A549 (cell line): ENCODE measurements around the gene PDIA6. TPM values are rescaled to one million over a fixed set of nuclear protein-coding genes. Genes with fewer than 3 reads are reported as not detected.
A peak's percentile ranks its signal among the peaks of the same experiment; 100 is the strongest.

Source experiments
- ATAC-seq, 2 experiments: fragments of 200-7000 bp in 1 of 2; fragments of >200 bp in 1 of 2; cut with Nextera tagmentation in 1 of 2; cut with Tn5 transposase in 1 of 2; 3 replicates each; pipeline versions ENCODE4 v1.8.0 to v1.9.1; 2018 to 2020; ENCODE audit warnings: mild to moderate bottlenecking in 1 of 2, moderate library complexity in 1 of 2
- CTCF ChIA-PET: fragments of 300-600 bp; sonication (Branson Sonifier 250); formaldehyde crosslinking; extraction: SDS; loops from one replicate; lab custom pipeline; 2021; ENCODE audit warnings: antibody characterized with exemption, inconsistent platforms; lab: Yijun Ruan, JAX
- POLR2A ChIA-PET: fragments of 350-600 bp; formaldehyde crosslinking; extraction: SDS; loops from one replicate; lab custom pipeline; 2021; ENCODE audit warnings: antibody characterized with exemption, inconsistent platforms; lab: Yijun Ruan, JAX
- DNase-seq, 2 experiments: peaks; one replicate each; pipeline versions ENCODE4 v3.0.0 to v3.0.0-alpha.2; 2011 to 2016; ENCODE audit warnings: low read depth in 1 of 2, low spot score in 1 of 2
- FAIRE-seq: peaks from 2 replicates; lab custom pipeline; 2011; peaks lifted over from hg19 to GRCh38; lab: Jason Lieb, UNC
- H3K27ac ChIP-seq, 2 experiments: fragments of >200 bp; sonication (Bioruptor Twin); formaldehyde crosslinking; 3 replicates each; pipeline ENCODE4 v1.5.1; 2016 to 2017
- H3K4me1 ChIP-seq: fragments of >200 bp; sonication (Bioruptor Twin); formaldehyde crosslinking; 3 replicates; pipeline ENCODE4 v1.6.1; 2016
- H3K4me2 ChIP-seq: fragments of >200 bp; sonication (Bioruptor Twin); formaldehyde crosslinking; 3 replicates; pipeline ENCODE4 v1.6.1; 2016
- H3K4me3 ChIP-seq: fragments of >200 bp; sonication (Bioruptor Twin); formaldehyde crosslinking; 3 replicates; pipeline ENCODE4 v1.5.1; 2016
- H3K9me3 ChIP-seq: fragments of >200 bp; sonication (Bioruptor Twin); formaldehyde crosslinking; 3 replicates; pipeline ENCODE4 v1.6.1; 2016
- ATOH8 ChIP-seq: fragments of 250-450 bp; sonication (Bioruptor Pico); IDR thresholded peaks from 2 replicates; pipeline ENCODE4 v1.5.0; 2020; ENCODE audit warnings: low read depth, mild to moderate bottlenecking, moderate library complexity
- CEBPB ChIP-seq, 2 experiments: fragments of >200 bp in 1 of 2; sonication (Bioruptor Twin) in 1 of 2; formaldehyde crosslinking in 1 of 2; IDR thresholded peaks; 2 replicates each; pipeline ENCODE4 v1.6.1; 2012 to 2016
- CHD2 ChIP-seq: fragments of 150-350 bp; IDR thresholded peaks from 2 replicates; pipeline ENCODE4 v1.6.1; 2014; ENCODE audit warnings: low read length; ENCODE audit not compliant: partially characterized antibody
- EP300 ChIP-seq, 2 experiments: fragments of >200 bp; sonication (Bioruptor Twin); formaldehyde crosslinking; IDR thresholded peaks; 2 replicates in 1 of 2; 3 replicates in 1 of 2; pipeline ENCODE4 v1.6.1; 2016 to 2017
- GATA3 ChIP-seq: IDR thresholded peaks from 2 replicates; pipeline ENCODE4 v1.6.1; 2012; ENCODE audit warnings: borderline replicate concordance
- HDAC2 ChIP-seq: fragments of 200-600 bp; sonication (generic); IDR thresholded peaks from 2 replicates; pipeline ENCODE4 v1.6.1; 2016
- HOXA7 ChIP-seq: fragments of 250-450 bp; sonication (Bioruptor Pico); IDR thresholded peaks from 2 replicates; pipeline ENCODE4 v1.5.0; 2020; ENCODE audit warnings: mild to moderate bottlenecking, moderate library complexity
- KDM5A ChIP-seq: fragments of 200-600 bp; sonication (generic); IDR thresholded peaks from 2 replicates; pipeline ENCODE4 v1.6.1; 2016; ENCODE audit warnings: antibody characterized with exemption, mild to moderate bottlenecking
- MAFK ChIP-seq: fragments of 450-650 bp; IDR thresholded peaks from 2 replicates; pipeline ENCODE4 v1.6.1; 2014; ENCODE audit not compliant: partially characterized antibody
- MAZ ChIP-seq: fragments of 150-350 bp; IDR thresholded peaks from 2 replicates; pipeline ENCODE4 v1.6.1; 2014; ENCODE audit warnings: antibody characterized with exemption, low read depth, low read length, borderline replicate concordance
- MYC ChIP-seq: IDR thresholded peaks from 2 replicates; pipeline ENCODE4 v1.6.1; 2012; ENCODE audit warnings: mild to moderate bottlenecking, inconsistent platforms, low read length, improper control_type of control experiment, borderline replicate concordance
- PBX3 ChIP-seq: IDR thresholded peaks from 2 replicates; pipeline ENCODE4 v1.6.1; 2012
- RAD21 ChIP-seq, 2 experiments: fragments of >200 bp in 1 of 2; sonication (Bioruptor Twin) in 1 of 2; formaldehyde crosslinking in 1 of 2; IDR thresholded peaks in 1 of 2; conservative IDR thresholded peaks in 1 of 2; 2 replicates in 1 of 2; 3 replicates in 1 of 2; pipeline ENCODE4 v1.6.1; 2012 to 2018; ENCODE audit warnings: inconsistent platforms in 1 of 2
- SMC3 ChIP-seq: fragments of >200 bp; sonication (Bioruptor Twin); formaldehyde crosslinking; IDR thresholded peaks from 3 replicates; pipeline ENCODE4 v1.6.1; 2018; ENCODE audit warnings: inconsistent platforms
- TP53 ChIP-seq: fragments of 250-450 bp; sonication (Bioruptor Pico); IDR thresholded peaks from 2 replicates; pipeline ENCODE4 v1.5.0; 2021; ENCODE audit warnings: mild to moderate bottlenecking, moderate library complexity
- USF2 ChIP-seq: fragments of 450-650 bp; IDR thresholded peaks from 2 replicates; pipeline ENCODE4 v1.6.1; 2014; ENCODE audit warnings: antibody characterized with exemption
- ZSCAN20 ChIP-seq: fragments of 250-450 bp; sonication (Bioruptor Pico); IDR thresholded peaks from 2 replicates; pipeline ENCODE4 v1.8.0; 2022; ENCODE audit warnings: mild to moderate bottlenecking, moderate library complexity
- WGBS: methylation state at CpG from one replicate; pipeline ENCODE4 v1.1.6; 2017; ENCODE audit errors: missing lambda C conversion rate; 5-methylcytosine and 5-hydroxymethylcytosine counted together
- polyA plus RNA-seq, 4 experiments: library from polyadenylated mRNA; depleted of rRNA in 3 of 4; stranded (reverse); fragments of >200 nt; fragmentation: RNase III in 1 of 4; extraction: RNeasy Plus Mini Kit Qiagen cat#74134 plus additional on column Dnase treatment in 1 of 4; gene quantifications; 2 replicates in 3 of 4; 3 replicates in 1 of 4; pipeline ENCODE4 v1.2.3, GENCODE V29; 2011 to 2017
- TF ChIP-seq, protein P1 (sequence below): fragments of 150-350 bp; IDR thresholded peaks from 2 replicates; pipeline ENCODE4 v1.6.1; 2014; ENCODE audit warnings: low read depth, mild to moderate bottlenecking, low read length
- TF ChIP-seq, protein P2 (sequence below): fragments of >200 bp; sonication (Bioruptor Twin); formaldehyde crosslinking; IDR thresholded peaks from 3 replicates; pipeline ENCODE4 v1.5.1; 2016

Gene PDIA6
- polyA plus RNA-seq, 2 of the 4 experiments (the other 2 are of a cell fraction), result 322 to 442 TPM

GRCh38 chr2:10778724-10779115 lies 33.9 kb downstream of the PDIA6 start:
- DNase-seq (no peak), FAIRE-seq (no peak), ATAC-seq (no peak)
- Histone ChIP-seq H3K4me2 (no peak overlapping the region), H3K4me1 (peaks cover 4% of the 10 kb centered on the region; the same call in 2 of the 3 replicates), H3K4me3 (no peak overlapping the region), H3K9me3 (no peaks in the 10 kb centered on the region), H3K27ac (no peak overlapping the region)
- ChIA-PET CTCF (interaction anchor here (1.3 to 1.5 kb wide), 2 partner anchors 13 to 20 kb away, joined by 4 to 5 read pairs; no protein-coding TSS in a partner anchor), POLR2A (no interaction called here)
- 97% methylated on average over 12 of the region's 12 CpGs for WGBS
- TF ChIP-seq MYC (no peak), MAFK (no peak), MAZ (no peak), TP53 (CRISPR knock-in tag) (no peak), CHD2 (no peak), USF2 (no peak), GATA3 (no peak)
- TF ChIP-seq, protein P1, sequence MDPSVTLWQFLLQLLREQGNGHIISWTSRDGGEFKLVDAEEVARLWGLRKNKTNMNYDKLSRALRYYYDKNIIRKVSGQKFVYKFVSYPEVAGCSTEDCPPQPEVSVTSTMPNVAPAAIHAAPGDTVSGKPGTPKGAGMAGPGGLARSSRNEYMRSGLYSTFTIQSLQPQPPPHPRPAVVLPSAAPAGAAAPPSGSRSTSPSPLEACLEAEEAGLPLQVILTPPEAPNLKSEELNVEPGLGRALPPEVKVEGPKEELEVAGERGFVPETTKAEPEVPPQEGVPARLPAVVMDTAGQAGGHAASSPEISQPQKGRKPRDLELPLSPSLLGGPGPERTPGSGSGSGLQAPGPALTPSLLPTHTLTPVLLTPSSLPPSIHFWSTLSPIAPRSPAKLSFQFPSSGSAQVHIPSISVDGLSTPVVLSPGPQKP, result no peak

DNA sequence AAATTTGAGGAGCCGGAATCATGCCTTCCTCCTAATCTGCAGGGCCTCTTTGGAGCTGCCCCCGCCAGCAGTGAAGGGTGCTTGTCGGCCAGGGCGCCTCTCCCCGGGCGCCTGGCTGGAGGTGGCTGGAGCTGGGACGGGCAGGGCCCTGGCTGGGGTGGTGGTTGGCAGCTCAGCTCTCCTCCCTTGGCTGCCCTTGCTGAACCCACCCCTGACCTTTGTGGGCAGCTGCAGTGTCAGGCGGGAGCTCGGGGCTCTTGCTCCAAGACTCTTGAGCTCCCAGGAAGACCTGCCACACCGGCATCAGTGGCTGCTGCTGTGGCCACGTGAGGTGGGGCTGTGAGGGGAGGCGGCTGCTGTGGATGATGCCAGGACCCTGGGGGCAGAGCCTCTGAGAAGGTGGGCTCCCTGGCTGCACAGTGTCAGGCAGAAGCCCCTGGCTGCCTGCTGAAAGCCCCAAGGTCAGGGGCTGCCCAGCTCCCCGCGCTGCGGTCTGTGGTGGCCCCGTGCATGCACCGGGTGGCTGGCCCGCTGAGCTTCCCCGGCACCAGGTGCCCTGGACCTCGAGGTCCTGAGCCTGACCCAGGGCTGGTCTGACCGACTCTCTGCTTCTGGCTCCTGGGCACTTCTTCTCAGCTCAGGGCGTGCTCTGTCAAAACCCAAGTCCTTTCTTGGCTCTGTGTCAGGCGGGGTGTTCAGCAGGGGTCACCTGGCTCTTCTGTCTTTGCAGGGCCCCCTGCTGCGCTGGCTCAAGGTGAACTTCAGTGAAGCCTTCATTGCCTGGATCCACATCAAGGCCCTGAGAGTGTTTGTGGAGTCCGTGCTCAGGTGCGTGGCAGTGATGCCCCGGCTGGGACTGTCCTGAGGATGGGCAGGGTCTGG lies 34.5 kb downstream of the PDIA6 start:
- FAIRE-seq (no peak), DNase-seq (no peak), ATAC-seq (peak in 1 of 2 experiments; percentile 11; a peak in 3 of 6 replicates)
- ChIA-PET CTCF (interaction anchor here (0.5 to 1.5 kb wide), 4 partner anchors 11 to 416 kb away, joined by 3 to 5 read pairs (median 4); no protein-coding TSS in a partner anchor), POLR2A (interaction anchor here (0.6 kb wide), 1 partner anchor 16 kb away, joined by 7 read pairs; no protein-coding TSS in a partner anchor)
- Histone ChIP-seq H3K9me3 (no peaks in the 10 kb centered on the region), H3K27ac (no peak overlapping the region), H3K4me2 (no peak overlapping the region), H3K4me3 (no peak overlapping the region), H3K4me1 (no peaks in the 10 kb centered on the region)
- TF ChIP-seq HOXA7 (CRISPR knock-in tag) (no peak), PBX3 (no peak), EP300 (IDR thresholded peaks at IDR 0.05) (no peak), HDAC2 (no peak), TP53 (CRISPR knock-in tag) (no peak), ZSCAN20 (CRISPR knock-in tag) (no peak), CEBPB (IDR thresholded peaks at IDR 0.05) (no peak), RAD21 (conservative IDR thresholded peaks at IDR 0.05 in 1 of 2, IDR thresholded peaks at IDR 0.05 in 1 of 2) (no peak), KDM5A (no peak), SMC3 (no peak), ATOH8 (no peak)
- TF ChIP-seq, protein P2, sequence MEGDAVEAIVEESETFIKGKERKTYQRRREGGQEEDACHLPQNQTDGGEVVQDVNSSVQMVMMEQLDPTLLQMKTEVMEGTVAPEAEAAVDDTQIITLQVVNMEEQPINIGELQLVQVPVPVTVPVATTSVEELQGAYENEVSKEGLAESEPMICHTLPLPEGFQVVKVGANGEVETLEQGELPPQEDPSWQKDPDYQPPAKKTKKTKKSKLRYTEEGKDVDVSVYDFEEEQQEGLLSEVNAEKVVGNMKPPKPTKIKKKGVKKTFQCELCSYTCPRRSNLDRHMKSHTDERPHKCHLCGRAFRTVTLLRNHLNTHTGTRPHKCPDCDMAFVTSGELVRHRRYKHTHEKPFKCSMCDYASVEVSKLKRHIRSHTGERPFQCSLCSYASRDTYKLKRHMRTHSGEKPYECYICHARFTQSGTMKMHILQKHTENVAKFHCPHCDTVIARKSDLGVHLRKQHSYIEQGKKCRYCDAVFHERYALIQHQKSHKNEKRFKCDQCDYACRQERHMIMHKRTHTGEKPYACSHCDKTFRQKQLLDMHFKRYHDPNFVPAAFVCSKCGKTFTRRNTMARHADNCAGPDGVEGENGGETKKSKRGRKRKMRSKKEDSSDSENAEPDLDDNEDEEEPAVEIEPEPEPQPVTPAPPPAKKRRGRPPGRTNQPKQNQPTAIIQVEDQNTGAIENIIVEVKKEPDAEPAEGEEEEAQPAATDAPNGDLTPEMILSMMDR, result no peak
- 83% methylated on average over 25 of the region's 27 CpGs for WGBS
